ENCODE data around the gene SYS1.
"Not testable (repeated sequence)": the region's sequence is repeated elsewhere in the genome, so short reads cannot be mapped to it uniquely, and the experiment has no call there.

The SYS1 gene

GRCh38 chr20:45345104-45345936, 17.6 kb upstream of the SYS1 start:
- TF ChIP-seq CTCF (conservative IDR thresholded peaks at IDR 0.05), result no peak
- H3K27ac ChIP-seq, result peak overlapping the region; percentile 92

DNA sequence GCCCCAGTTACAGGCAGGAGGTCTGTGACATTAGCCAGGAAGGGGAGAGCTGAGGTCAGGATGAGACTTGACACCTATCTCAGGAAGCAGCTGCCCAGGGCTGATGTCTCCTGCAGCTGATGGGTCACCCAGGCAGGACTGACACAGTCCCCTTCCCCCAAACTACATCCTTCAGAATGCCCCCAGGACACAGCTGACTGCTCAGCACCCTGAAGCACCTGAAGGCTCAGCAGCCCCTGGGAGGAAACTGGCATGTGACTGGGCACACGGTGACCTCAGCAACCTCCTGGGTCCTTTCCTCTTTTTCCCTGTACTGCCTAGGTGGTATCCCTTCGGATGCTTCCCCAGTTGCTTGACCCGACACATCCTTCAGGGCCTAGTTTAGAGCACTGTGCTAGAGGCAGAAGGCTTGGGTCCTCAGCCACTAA, 16.7 kb upstream of the SYS1 start:
- TF ChIP-seq CTCF (conservative IDR thresholded peaks at IDR 0.05), result no peak
- H3K27ac ChIP-seq, result peak overlapping the region; percentile 92

DNA sequence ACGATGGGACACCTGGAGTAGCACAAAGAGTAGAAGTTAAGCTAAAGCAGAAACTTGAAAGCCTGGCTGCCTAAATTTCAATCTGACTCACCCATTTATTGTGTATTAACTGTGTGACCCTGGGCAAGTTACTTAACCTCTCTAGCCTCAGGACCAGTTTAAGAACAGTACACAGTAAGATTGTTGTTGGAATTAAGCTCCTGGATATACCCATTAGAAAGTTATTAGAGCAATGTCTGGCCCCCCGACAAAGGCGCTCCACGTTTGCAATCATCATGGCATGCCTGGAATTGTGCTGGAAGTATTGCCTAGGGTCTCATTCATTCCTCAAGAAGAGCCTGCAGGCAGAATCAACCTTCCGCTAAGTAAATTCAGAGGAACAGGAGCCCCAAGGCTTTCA, 16.1 kb upstream of the SYS1 start:
- peak overlapping the region; percentile 92 for H3K27ac ChIP-seq
- no peak for TF ChIP-seq CTCF (conservative IDR thresholded peaks at IDR 0.05)

GRCh38 chr20:45347297-45347935, 15.5 kb upstream of the SYS1 start:
- peak overlapping the region; percentile 92 for H3K27ac ChIP-seq
- TF ChIP-seq CTCF (conservative IDR thresholded peaks at IDR 0.05), result no peak

GRCh38 chr20:45347936-45348778, 14.8 kb upstream of the SYS1 start, which contains the start of gene SDC4:
Gene SDC4 (minus strand): TSS chr20:45348424. CDS start chr20:45348384, 40 bp downstream.
- H3K27ac ChIP-seq, result peak within 1 kb of the TSS; percentile 92
- TF ChIP-seq CTCF (conservative IDR thresholded peaks at IDR 0.05), result no peak

GRCh38 chr20:45350217-45350616, 12.7 kb upstream of the SYS1 start:
- no peak for TF ChIP-seq CTCF (conservative IDR thresholded peaks at IDR 0.05)
- H3K27ac ChIP-seq, result no peak overlapping the region

DNA sequence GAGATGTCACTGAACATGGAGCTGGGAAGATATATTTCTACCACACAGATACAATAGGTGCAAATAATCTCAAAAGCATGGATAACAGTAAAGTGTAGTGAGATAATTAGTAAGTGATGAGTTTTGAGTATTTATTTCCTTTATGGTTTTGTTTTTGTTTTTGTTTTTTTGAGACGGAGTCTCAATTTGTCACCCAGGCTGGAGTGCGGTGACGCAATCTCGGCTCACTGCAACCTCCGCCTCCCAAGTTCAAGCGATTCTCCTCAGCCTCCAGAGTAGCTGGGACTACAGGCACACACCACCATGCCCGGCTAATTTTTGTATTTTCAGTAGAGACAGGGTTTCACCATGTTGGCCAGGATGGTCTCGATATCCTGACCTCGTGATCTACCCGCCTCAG, 12.2 kb upstream of the SYS1 start:
- not testable (repeated sequence) for H3K27ac ChIP-seq

Data from VCaP (cell line).